Astrocyte (in vitro differentiated cells and primary cell): ENCODE measurements around the gene CYP19A1. TPM values are rescaled to one million over a fixed set of nuclear protein-coding genes. Genes with fewer than 3 reads are reported as not detected.

Experiments
- DNase-seq: peaks from one replicate; pipeline ENCODE4 v3.0.0-alpha.2; 2010; ENCODE audit warnings: low read depth
- FAIRE-seq: peaks from 2 replicates; lab custom pipeline; 2011; peaks lifted over from hg19 to GRCh38; lab: Jason Lieb, UNC
- H2AFZ ChIP-seq: 2 replicates; pipeline ENCODE4 v1.6.0; 2012; ENCODE audit warnings: low read depth, low read length, inconsistent platforms
- H3K27ac ChIP-seq: 2 replicates; pipeline ENCODE4 v1.5.1; 2011; ENCODE audit warnings: low read depth, low read length, inconsistent platforms
- H3K27me3 ChIP-seq: 2 replicates; pipeline ENCODE4 v1.6.0; 2011; ENCODE audit warnings: low read length, inconsistent platforms; ENCODE audit not compliant: insufficient read depth
- H3K36me3 ChIP-seq: 2 replicates; pipeline ENCODE4 v1.5.1; 2011; ENCODE audit warnings: low read length, inconsistent platforms; ENCODE audit not compliant: insufficient read depth
- H3K4me1 ChIP-seq: 2 replicates; pipeline ENCODE4 v1.5.1; 2011; ENCODE audit warnings: low read length, inconsistent platforms; ENCODE audit not compliant: insufficient read depth
- H3K4me2 ChIP-seq: 2 replicates; pipeline ENCODE4 v1.6.0; 2012; ENCODE audit warnings: low read length, inconsistent platforms
- H3K4me3 ChIP-seq: 2 replicates; pipeline ENCODE4 v1.5.1; 2011; ENCODE audit warnings: low read depth, mild to moderate bottlenecking, low read length, inconsistent platforms; ENCODE audit not compliant: insufficient read depth
- H3K79me2 ChIP-seq: 2 replicates; pipeline ENCODE4 v1.6.0; 2012; ENCODE audit warnings: mild to moderate bottlenecking, low read length, inconsistent platforms; ENCODE audit not compliant: insufficient read depth
- H3K9ac ChIP-seq: 2 replicates; pipeline ENCODE4 v1.6.0; 2012; ENCODE audit warnings: mild to moderate bottlenecking, low read length, inconsistent platforms
- H3K9me3 ChIP-seq: 2 replicates; pipeline ENCODE4 v1.5.1; 2012; ENCODE audit warnings: low read depth, mild to moderate bottlenecking, low read length, inconsistent platforms; ENCODE audit not compliant: insufficient read depth
- H4K20me1 ChIP-seq: 2 replicates; pipeline ENCODE4 v1.6.0; 2012; ENCODE audit warnings: low read length, inconsistent platforms; ENCODE audit not compliant: insufficient read depth
- H3K27ac Mint-ChIP-seq: one replicate; pipeline ENCODE4 v1.8.0; 2021; ENCODE audit warnings: mild to moderate bottlenecking, mixed read lengths; ENCODE audit not compliant: unreplicated experiment
- H3K27me3 Mint-ChIP-seq: one replicate; pipeline ENCODE4 v1.8.0; 2021; ENCODE audit warnings: low read depth, mixed read lengths; ENCODE audit not compliant: unreplicated experiment
- H3K36me3 Mint-ChIP-seq: one replicate; pipeline ENCODE4 v1.8.0; 2021; ENCODE audit warnings: low read depth, mixed read lengths; ENCODE audit not compliant: unreplicated experiment
- H3K4me1 Mint-ChIP-seq: one replicate; pipeline ENCODE4 v1.8.0; 2021; ENCODE audit warnings: low read depth, mixed read lengths; ENCODE audit not compliant: unreplicated experiment
- H3K4me3 Mint-ChIP-seq: one replicate; pipeline ENCODE4 v1.8.0; 2021; ENCODE audit warnings: mild to moderate bottlenecking, moderate library complexity, mixed read lengths; ENCODE audit not compliant: unreplicated experiment
- H3K9me3 Mint-ChIP-seq: one replicate; pipeline ENCODE4 v1.8.0; 2021; ENCODE audit warnings: mild to moderate bottlenecking, mixed read lengths; ENCODE audit not compliant: unreplicated experiment
- CTCF ChIP-seq: IDR thresholded peaks from 2 replicates; pipeline ENCODE4 v1.5.1; 2011; ENCODE audit warnings: low read depth, mild to moderate bottlenecking, inconsistent platforms, low read length, moderate library complexity; ENCODE audit not compliant: insufficient read depth
- EZH2 ChIP-seq: IDR thresholded peaks from 2 replicates; pipeline ENCODE4 v1.6.1; 2012; ENCODE audit warnings: mild to moderate bottlenecking, low read length, inconsistent platforms; ENCODE audit not compliant: insufficient read depth
- total RNA-seq: library from RNA; stranded (reverse); gene quantifications from 2 replicates; pipeline ENCODE4 v1.2.1, GENCODE V29; 2021

CYP19A1 gene
- total RNA-seq, 1 donor from 2014 or later: 0.75 TPM

- no peaks in the 10 kb centered on the region for H3K36me3 Mint-ChIP-seq
- no peaks in the 10 kb centered on the region for H3K4me1 Mint-ChIP-seq
- Histone ChIP-seq H3K27me3 (peaks cover 2% of the 10 kb centered on the region), H3K79me2 (no peaks in the 10 kb centered on the region), H4K20me1 (no peaks in the 10 kb centered on the region), H3K9me3 (no peaks in the 10 kb centered on the region), H3K4me3 (no peak overlapping the region), H3K4me1 (no peaks in the 10 kb centered on the region), H3K4me2 (no peak overlapping the region), H3K9ac (no peak overlapping the region), H3K36me3 (no peaks in the 10 kb centered on the region), H3K27ac (no peak overlapping the region), H2AFZ (no peak overlapping the region)
- H3K4me3 Mint-ChIP-seq: no peak overlapping the region
- peaks cover 35% of the 10 kb centered on the region for H3K27me3 Mint-ChIP-seq
- no peaks in the 10 kb centered on the region for H3K9me3 Mint-ChIP-seq
- TF ChIP-seq CTCF (no peak), EZH2 (no peak)
- no peak for DNase-seq
- FAIRE-seq: no peak
- H3K27ac Mint-ChIP-seq: no peak overlapping the region
These were observed 48.1 kb upstream of the CYP19A1 start for GRCh38 chr15:51386486-51386885.

DNA sequence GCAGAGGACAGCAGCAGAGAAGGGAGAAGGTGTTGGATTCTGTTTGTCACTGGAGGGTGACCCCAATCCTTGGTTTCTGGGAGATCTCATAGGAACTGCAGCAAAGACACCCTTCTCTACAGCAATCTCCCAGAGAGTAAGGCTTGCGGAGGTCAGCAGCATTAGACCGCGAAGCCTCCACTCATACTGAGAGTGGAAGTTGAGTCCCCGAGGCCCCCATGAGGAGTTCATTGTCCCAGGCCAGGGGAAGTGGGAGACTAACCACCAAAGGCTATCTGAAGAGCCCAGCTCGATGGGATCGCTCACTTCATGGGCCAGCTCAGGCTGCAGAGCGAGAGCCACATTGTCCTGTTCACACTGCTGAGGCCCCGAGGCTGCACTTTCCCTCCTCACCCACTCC is 47.6 kb upstream of the CYP19A1 start:
- Histone ChIP-seq H3K4me2 (no peak overlapping the region), H4K20me1 (no peaks in the 10 kb centered on the region), H3K4me1 (no peaks in the 10 kb centered on the region), H2AFZ (no peak overlapping the region), H3K4me3 (no peak overlapping the region), H3K27me3 (peaks cover 2% of the 10 kb centered on the region), H3K9ac (no peak overlapping the region), H3K27ac (no peak overlapping the region), H3K9me3 (no peaks in the 10 kb centered on the region), H3K79me2 (no peaks in the 10 kb centered on the region), H3K36me3 (no peaks in the 10 kb centered on the region)
- no peaks in the 10 kb centered on the region for H3K9me3 Mint-ChIP-seq
- H3K27ac Mint-ChIP-seq: no peak overlapping the region
- no peak for TF ChIP-seq EZH2
- TF ChIP-seq CTCF: no peak
- DNase-seq (no peak), FAIRE-seq (no peak)
- H3K4me1 Mint-ChIP-seq: no peaks in the 10 kb centered on the region
- H3K27me3 Mint-ChIP-seq: peaks cover 35% of the 10 kb centered on the region
- no peaks in the 10 kb centered on the region for H3K36me3 Mint-ChIP-seq
- no peak overlapping the region for H3K4me3 Mint-ChIP-seq

DNA sequence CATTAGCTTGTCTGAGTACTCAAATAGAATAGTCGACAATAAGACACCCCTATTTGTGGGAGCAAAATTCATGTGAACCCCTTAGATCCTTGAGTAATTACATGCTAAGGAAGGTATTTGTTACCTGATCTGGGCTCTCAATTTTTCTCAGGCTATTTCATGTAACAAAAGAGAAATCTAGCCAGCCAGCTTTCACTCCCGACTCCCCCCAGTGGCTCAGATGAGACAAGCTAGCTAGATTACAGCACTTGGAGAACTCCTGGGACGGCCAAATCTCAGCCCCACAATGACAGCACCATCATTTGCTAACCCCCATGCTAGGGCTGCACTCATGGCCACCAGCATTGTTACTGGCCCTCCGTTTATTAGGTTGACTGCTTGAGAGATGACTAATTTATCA is 44.4 kb upstream of the CYP19A1 start:
- H3K27ac Mint-ChIP-seq: no peak overlapping the region

More for the DNA sequence above, 44.4 kb upstream of the CYP19A1 start:
- Histone ChIP-seq H4K20me1 (no peaks in the 10 kb centered on the region), H3K9ac (no peak overlapping the region), H3K4me3 (no peak overlapping the region), H3K9me3 (no peaks in the 10 kb centered on the region), H2AFZ (no peak overlapping the region), H3K4me1 (no peaks in the 10 kb centered on the region), H3K4me2 (no peak overlapping the region), H3K36me3 (no peaks in the 10 kb centered on the region), H3K27ac (no peak overlapping the region), H3K27me3 (peaks cover 10% of the 10 kb centered on the region), H3K79me2 (no peaks in the 10 kb centered on the region)
- no peaks in the 10 kb centered on the region for H3K4me1 Mint-ChIP-seq
- peak; percentile 20 for DNase-seq
- TF ChIP-seq EZH2: no peak
- peak; percentile 70 for TF ChIP-seq CTCF
- H3K9me3 Mint-ChIP-seq: no peaks in the 10 kb centered on the region
- H3K27me3 Mint-ChIP-seq: peaks cover 52% of the 10 kb centered on the region
- no peaks in the 10 kb centered on the region for H3K36me3 Mint-ChIP-seq
- no peak overlapping the region for H3K4me3 Mint-ChIP-seq
- FAIRE-seq: no peak
